ENCODE measurements around the gene CORO2A.

GRCh38 chr9:98178874-98179850 is 13.3 kb downstream of the CORO2A start:
- TF ChIP-seq POLR2A (IDR thresholded peaks at IDR 0.05; ENCODE audit: low read depth, low read length) (no peak), CTCF (conservative IDR thresholded peaks at IDR 0.05; ENCODE audit: low read depth, low read length) (no peak), MXI1 (IDR thresholded peaks at IDR 0.05; ENCODE audit: borderline replicate concordance, low read depth, low read length) (no peak), MAZ (IDR thresholded peaks at IDR 0.05; ENCODE audit: borderline replicate concordance, low read depth, low read length) (no peak), USF2 (IDR thresholded peaks at IDR 0.05; ENCODE audit: low read depth, low read length) (no peak), RCOR1 (IDR thresholded peaks at IDR 0.05; ENCODE audit: insufficient replicate concordance, low read length) (no peak), CEBPB (IDR thresholded peaks at IDR 0.05; ENCODE audit: low read depth, low read length) (no peak), BHLHE40 (IDR thresholded peaks at IDR 0.05; ENCODE audit: low read depth, low read length) (no peak), FOS (IDR thresholded peaks at IDR 0.05; ENCODE audit: low read depth, low read length) (no peak), CHD1 (IDR thresholded peaks at IDR 0.05; ENCODE audit: low read depth, low read length) (no peak)

Data from IMR-90 (cell line).